ENCODE data around the gene AFF1.

Gene AFF1

GRCh38 chr4:86950831-86951525 lies 16.2 kb downstream of the AFF1 start:
- DNase-seq = no peak

- no peak for DNase-seq
Observed at GRCh38 chr4:86955888-86956451, 21.2 kb downstream of the AFF1 start.

- DNase-seq = no peak
Observed at GRCh38 chr4:86957215-86957614, 22.4 kb downstream of the AFF1 start.

- DNase-seq = no peak
Observed at GRCh38 chr4:86959588-86960500, 25.0 kb downstream of the AFF1 start.

- DNase-seq = no peak
Observed at GRCh38 chr4:86960557-86960961, 25.7 kb downstream of the AFF1 start.

- DNase-seq = no peak
Observed at GRCh38 chr4:86961116-86961515, 26.3 kb downstream of the AFF1 start.

GRCh38 chr4:86961605-86962295 lies 26.9 kb downstream of the AFF1 start:
- no peak for DNase-seq

- DNase-seq = no peak
Observed at GRCh38 chr4:86963697-86964096, 28.9 kb downstream of the AFF1 start.

- no peak for DNase-seq
Observed at GRCh38 chr4:86965019-86965976, 30.5 kb downstream of the AFF1 start.

- no peak for DNase-seq
Observed at GRCh38 chr4:86967073-86967472, 32.3 kb downstream of the AFF1 start.

- no peak for DNase-seq
Observed at GRCh38 chr4:86967798-86968197, 33.0 kb downstream of the AFF1 start.

GRCh38 chr4:86968547-86968946 lies 33.7 kb downstream of the AFF1 start:
- no peak for DNase-seq

- no peak for DNase-seq
Observed at GRCh38 chr4:86970447-86971354, 35.9 kb downstream of the AFF1 start.

GRCh38 chr4:86971355-86971683 lies 36.5 kb downstream of the AFF1 start:
- DNase-seq = no peak

- DNase-seq = no peak
Observed at GRCh38 chr4:86972997-86973396, 38.2 kb downstream of the AFF1 start.

GRCh38 chr4:86973668-86974067 lies 38.9 kb downstream of the AFF1 start:
- DNase-seq = no peak

- no peak for DNase-seq
Observed at GRCh38 chr4:86974551-86974994, 39.8 kb downstream of the AFF1 start.

GRCh38 chr4:86975927-86976326 lies 41.1 kb downstream of the AFF1 start:
- no peak for DNase-seq

- no peak for DNase-seq
Observed at GRCh38 chr4:86976801-86977485, 42.1 kb downstream of the AFF1 start.

GRCh38 chr4:86977621-86978184 lies 42.9 kb downstream of the AFF1 start:
- no peak for DNase-seq

Measured in right forelimb (tissue), 1 donor.